HepG2 (cell line): Measurements from ENCODE around the gene TOP2B. TPM values are rescaled to one million over a fixed set of nuclear protein-coding genes. Genes with fewer than 3 reads are reported as not detected.

Experiments used
- ATAC-seq: fragments of 200-7000 bp; cut with Tn5 transposase; 3 replicates; pipeline ENCODE4 v1.9.1; 2020; ENCODE audit warnings: mild to moderate bottlenecking, moderate library complexity
- BruUV-seq: library from RNA; stranded (reverse); fragments of 400-500 nt; replicated peaks from 2 replicates; lab custom pipeline; 2021; lab: Mats Ljungman, UMichigan
- CTCF ChIA-PET: fragments of 300-600 bp; formaldehyde crosslinking; extraction: SDS; loops from one replicate; lab custom pipeline; 2021; ENCODE audit warnings: low total read pairs, inconsistent platforms, low intra/inter-chr PET ratio; lab: Yijun Ruan, JAX
- POLR2A ChIA-PET: fragments of 350-600 bp; sonication (Branson Sonifier 250); formaldehyde crosslinking; loops from one replicate; lab custom pipeline; 2020; ENCODE audit warnings: antibody characterized with exemption, inconsistent platforms; lab: Yijun Ruan, JAX
- DNase-seq: peaks from one replicate; pipeline ENCODE4 v3.0.0-alpha.2; 2015; ENCODE audit warnings: low spot score
- FAIRE-seq: peaks from 3 replicates; lab custom pipeline; 2011; peaks lifted over from hg19 to GRCh38; lab: Jason Lieb, UNC
- H2AFZ ChIP-seq: one replicate; pipeline ENCODE4 v1.6.1; 2011; ENCODE audit warnings: low read length, inconsistent platforms
- H3K27ac ChIP-seq: fragments of 300-600 bp; 3 replicates; pipeline ENCODE4 v1.8.0; 2011; ENCODE audit warnings: mixed run types, mild to moderate bottlenecking, mixed read lengths, low read length, inconsistent platforms; ENCODE audit not compliant: insufficient read depth; ENCODE audit errors: extremely low read length
- H3K27me3 ChIP-seq, 2 experiments: fragments of 200-600 bp in 1 of 2; 2 replicates in 1 of 2; 3 replicates in 1 of 2; pipeline versions ENCODE4 v1.6.0 to v1.8.0; 2011; ENCODE audit warnings: low read length in 2 of 2, mild to moderate bottlenecking in 2 of 2, moderate library complexity in 2 of 2, inconsistent platforms in 1 of 2; ENCODE audit not compliant: insufficient read depth in 2 of 2, control insufficient read depth in 1 of 2
- H3K36me3 ChIP-seq, 2 experiments: fragments of 200-600 bp in 1 of 2; replicated peaks in 1 of 2; 2 replicates in 1 of 2; 3 replicates in 1 of 2; pipeline versions ENCODE4 v1.5.1 to v1.8.0; 2011; ENCODE audit warnings: low read length in 2 of 2, inconsistent platforms in 1 of 2; ENCODE audit not compliant: insufficient read depth in 2 of 2, control insufficient read depth in 1 of 2
- H3K4me1 ChIP-seq: 2 replicates; pipeline ENCODE4 v1.5.1; 2012; ENCODE audit warnings: low read length, inconsistent platforms; ENCODE audit not compliant: insufficient read depth
- H3K4me2 ChIP-seq: 2 replicates; pipeline ENCODE4 v1.6.0; 2011; ENCODE audit warnings: low read depth, low read length, inconsistent platforms
- H3K4me3 ChIP-seq, 3 experiments: fragments of 200-600 bp in 1 of 3; sonication (generic), shearing (Covaris generic) in 1 of 3; replicated peaks in 1 of 3; 2 replicates each; pipeline ENCODE4 v1.5.1; 2011 to 2016; ENCODE audit warnings: low read length in 3 of 3, inconsistent platforms in 2 of 3, low read depth in 2 of 3, mild to moderate bottlenecking in 2 of 3, control low read depth in 1 of 3, mixed read lengths in 1 of 3; ENCODE audit not compliant: insufficient read depth in 1 of 3
- H3K79me2 ChIP-seq: one replicate; pipeline ENCODE4 v1.6.1; 2011; ENCODE audit warnings: low read length, inconsistent platforms; ENCODE audit not compliant: insufficient read depth
- H3K9ac ChIP-seq: 2 replicates; pipeline ENCODE4 v1.6.0; 2011; ENCODE audit warnings: mild to moderate bottlenecking, low read depth, low read length, inconsistent platforms; ENCODE audit not compliant: insufficient read depth
- H3K9me3 ChIP-seq: 2 replicates; pipeline ENCODE4 v1.5.1; 2012; ENCODE audit warnings: mild to moderate bottlenecking, low read length
- H4K20me1 ChIP-seq: 2 replicates; pipeline ENCODE4 v1.6.0; 2011; ENCODE audit warnings: inconsistent platforms, mild to moderate bottlenecking, low read length, moderate library complexity; ENCODE audit not compliant: insufficient read depth
- FOSL1 ChIP-seq: sonication (generic); formaldehyde crosslinking; IDR thresholded peaks from 2 replicates; pipeline ENCODE4 v1.9.0; 2021; ENCODE audit warnings: missing genetic modification reagents, borderline replicate concordance
- GRHL1 ChIP-seq: sonication (generic); formaldehyde crosslinking; conservative IDR thresholded peaks from 2 replicates; pipeline ENCODE4 v1.8.0; 2022; ENCODE audit warnings: missing genetic modification reagents
- HDAC6 ChIP-seq: fragments of 200-600 bp; sonication (generic); IDR thresholded peaks from 2 replicates; pipeline ENCODE4 v1.7.0; 2017; ENCODE audit warnings: mild to moderate bottlenecking, antibody characterized with exemption, low read length, low read depth
- HIC2 ChIP-seq: sonication (generic); formaldehyde crosslinking; IDR thresholded peaks from 2 replicates; pipeline ENCODE4 v1.9.0; 2022; ENCODE audit warnings: low read depth, missing genetic modification reagents
- HOXD1 ChIP-seq: sonication (generic); formaldehyde crosslinking; IDR thresholded peaks from 2 replicates; pipeline ENCODE4 v1.5.0; 2020; ENCODE audit warnings: missing genetic modification reagents
- IKZF4 ChIP-seq: sonication (generic); formaldehyde crosslinking; IDR thresholded peaks from 2 replicates; pipeline ENCODE4 v1.5.1; 2020; ENCODE audit warnings: borderline replicate concordance, mild to moderate bottlenecking, low read depth, missing genetic modification reagents; ENCODE audit errors: not compliant biosample characterization
- ISL2 ChIP-seq: sonication (generic); formaldehyde crosslinking; IDR thresholded peaks from 2 replicates; pipeline ENCODE4 v1.5.0; 2020; ENCODE audit warnings: missing genetic modification reagents
- NRL ChIP-seq: sonication (generic); formaldehyde crosslinking; IDR thresholded peaks from 2 replicates; pipeline ENCODE4 v1.5.0; 2020; ENCODE audit warnings: missing genetic modification reagents, mild to moderate bottlenecking, moderate library complexity, borderline replicate concordance
- RAD51 ChIP-seq: fragments of 450-650 bp; IDR thresholded peaks from 2 replicates; pipeline ENCODE4 v1.6.1; 2016; ENCODE audit warnings: borderline replicate concordance
- RBM22 ChIP-seq: fragments of 200-400 bp; formaldehyde crosslinking; optimal IDR thresholded peaks from 2 replicates; pipeline ENCODE3; 2017; ENCODE audit warnings: mild to moderate bottlenecking, low read length, moderate library complexity
- RCOR2 ChIP-seq: IDR thresholded peaks from 2 replicates; pipeline ENCODE4 v1.6.1; 2016; ENCODE audit warnings: missing biosample characterization, missing genetic modification reagents
- SIN3B ChIP-seq: fragments of 150-350 bp; IDR thresholded peaks from 2 replicates; pipeline ENCODE4 v1.6.1; 2014; ENCODE audit warnings: low read length
- TGIF2 ChIP-seq: IDR thresholded peaks from 2 replicates; pipeline ENCODE4 v1.6.1; 2016; ENCODE audit warnings: control low read depth, missing compliant biosample characterization
- TSC22D2 ChIP-seq: sonication (generic); formaldehyde crosslinking; IDR thresholded peaks from 2 replicates; pipeline ENCODE4 v1.5.1; 2020; ENCODE audit warnings: missing genetic modification reagents, mild to moderate bottlenecking, borderline replicate concordance
- ZNF124 ChIP-seq: sonication (generic); formaldehyde crosslinking; IDR thresholded peaks from 2 replicates; pipeline ENCODE4 v1.4.0; 2020; ENCODE audit warnings: missing genetic modification reagents
- ZNF138 ChIP-seq: sonication (generic); formaldehyde crosslinking; IDR thresholded peaks from 2 replicates; pipeline ENCODE4 v1.5.0; 2020; ENCODE audit warnings: mild to moderate bottlenecking, low read depth, missing genetic modification reagents
- ZNF224 ChIP-seq: sonication (generic); formaldehyde crosslinking; IDR thresholded peaks from 2 replicates; pipeline ENCODE4 v1.5.0; 2020; ENCODE audit warnings: mild to moderate bottlenecking, missing genetic modification reagents
- ZNF282 ChIP-seq: fragments of 450-650 bp; IDR thresholded peaks from 2 replicates; pipeline ENCODE4 v1.6.1; 2018; ENCODE audit not compliant: partially characterized antibody
- ZNF30 ChIP-seq: sonication (generic); formaldehyde crosslinking; IDR thresholded peaks from 2 replicates; pipeline ENCODE4 v1.5.0; 2020; ENCODE audit warnings: mild to moderate bottlenecking, missing genetic modification reagents
- ZNF44 ChIP-seq: sonication (generic); formaldehyde crosslinking; IDR thresholded peaks from 2 replicates; pipeline ENCODE4 v1.5.1; 2020; ENCODE audit warnings: mild to moderate bottlenecking, missing genetic modification reagents
- ZNF468 ChIP-seq: sonication (generic); formaldehyde crosslinking; IDR thresholded peaks from 2 replicates; pipeline ENCODE4 v1.8.0; 2022; ENCODE audit warnings: mild to moderate bottlenecking, moderate library complexity, missing genetic modification reagents
- ZNF83 ChIP-seq: sonication (generic); formaldehyde crosslinking; IDR thresholded peaks from 2 replicates; pipeline ENCODE4 v1.4.0; 2020; ENCODE audit warnings: missing genetic modification reagents, mild to moderate bottlenecking, borderline replicate concordance
- WGBS: methylation state at CpG from one replicate; pipeline ENCODE4 v1.1.6; 2017; ENCODE audit warnings: low lambda C conversion rate; 5-methylcytosine and 5-hydroxymethylcytosine counted together
- in situ Hi-C: cut with HindIII; loops from 2 replicates; pipeline ENCODE4 v1.10.0; 2017; ENCODE audit warnings: low pct_unique_long_range_greater_than_20kb; ENCODE audit not compliant: extremely low pct_ligation_motif_present
- intact Hi-C: fragments of 100-400 bp; cut with micrococcal nuclease; formaldehyde crosslinking; loops from one replicate; pipeline ENCODE4 v1.10.0; 2022; ENCODE audit not compliant: unreplicated experiment
- polyA plus RNA-seq, 8 experiments: library from polyadenylated mRNA; depleted of rRNA in 3 of 8; stranded (reverse) in 7 of 8; unstranded in 1 of 8; fragments of >200 nt; fragmentation: Illumina TruSeq in 4 of 8; extraction: Trizol in 4 of 8; gene quantifications; 2 replicates each; pipeline versions ENCODE4 v1.2.1 to v1.2.3, GENCODE V29; 2011 to 2016; ENCODE audit warnings: low read depth in 4 of 8, missing spikeins in 1 of 8, mixed read lengths in 1 of 8; ENCODE audit not compliant: insufficient read depth in 1 of 8
- total RNA-seq, 5 experiments: library from RNA; depleted of rRNA; stranded (reverse); fragments of >200 nt; fragmentation: Illumina TruSeq; extraction: Trizol; gene quantifications; 2 replicates each; pipeline ENCODE4 v1.2.3, GENCODE V29; 2016; ENCODE audit warnings: low read depth in 1 of 5

The TOP2B gene
- total and polyA plus RNA-seq, 2 of the 13 experiments (the other 11 are each of a cell fraction or from before 2014, with no cell fraction given), result 27.6 to 88.1 TPM

- no peak for TF ChIP-seq FOSL1 (CRISPR knock-in tag)
- TF ChIP-seq ISL2 (CRISPR knock-in tag), result peak; percentile 27; the same call in 1 of the 2 replicates
- TF ChIP-seq HOXD1 (CRISPR knock-in tag), result no peak
- no peak for TF ChIP-seq RCOR2 (CRISPR knock-in tag)
- TF ChIP-seq ZNF282, result no peak
- TF ChIP-seq ZNF138 (CRISPR knock-in tag), result no peak
- no peak for TF ChIP-seq ZNF124 (CRISPR knock-in tag)
- no peak for TF ChIP-seq ZNF83
- no peak for TF ChIP-seq ZNF224 (CRISPR knock-in tag)
Measured at GRCh38 chr3:25664812-25665314, at the start of gene TOP2B (continued).

GRCh38 chr3:25713341-25713985 lies 48.8 kb upstream of the TOP2B start:
- no peaks in the 10 kb centered on the region for H3K79me2 ChIP-seq
- no peaks in the 10 kb centered on the region for H4K20me1 ChIP-seq
- H2AFZ ChIP-seq, result no peak overlapping the region
- DNase-seq (no peak), FAIRE-seq (no peak), ATAC-seq (no peak)
- no peak overlapping the region for H3K9ac ChIP-seq
- H3K27ac ChIP-seq, result no peak overlapping the region
- WGBS, result 66% methylated on average over 11 of the region's 11 CpGs
- no TSS peak for BruUV-seq
- intact Hi-C loops (no loop called here), in situ Hi-C loops (no loop called here)
- no peak overlapping the region for H3K4me2 ChIP-seq
- no peaks in the 10 kb centered on the region for H3K9me3 ChIP-seq
- no peaks in the 10 kb centered on the region for H3K36me3 ChIP-seq
- no peak for TF ChIP-seq SIN3B
- TF ChIP-seq ZNF468, result no peak
- TF ChIP-seq HIC2, result no peak
- TF ChIP-seq GRHL1 (CRISPR knock-in tag), result no peak
- TF ChIP-seq RBM22, result no peak
- no peak for TF ChIP-seq IKZF4
- no peak for TF ChIP-seq HDAC6
- TF ChIP-seq ZNF44 (CRISPR knock-in tag), result no peak
- no peak for TF ChIP-seq RAD51
- TF ChIP-seq TGIF2 (CRISPR knock-in tag), result no peak
- TF ChIP-seq NRL, result no peak
- no peak for TF ChIP-seq TSC22D2 (CRISPR knock-in tag)
- TF ChIP-seq ZNF30 (CRISPR knock-in tag), result no peak
- no peak overlapping the region for H3K4me3 ChIP-seq
- 0 out of 5 replicates have a peak, but pooled peaks cover 0 to 3% of the 10 kb centered on the region in 2 experiments for H3K27me3 ChIP-seq
- POLR2A ChIA-PET, result no interaction called here
- H3K4me1 ChIP-seq, result no peaks in the 10 kb centered on the region
- CTCF ChIA-PET, result no interaction called here
